B cell (primary cell): ENCODE data around the gene SLC24A3. TPM values are rescaled to one million over a fixed set of nuclear protein-coding genes. Genes with fewer than 3 reads are reported as not detected.

Experiments
- ATAC-seq: fragments of 200-7000 bp; cut with Tn5 transposase; one replicate; pipeline ENCODE4 v1.10.0; 2021; ENCODE audit warnings: low read depth, mild to moderate bottlenecking, moderate number of reproducible peaks, moderate library complexity
- CTCF ChIA-PET: fragments of 350-600 bp; sonication (Branson Sonifier 250); formaldehyde crosslinking; loops from one replicate; lab custom pipeline; 2021; ENCODE audit warnings: antibody characterized with exemption, inconsistent platforms; lab: Charles Lee
- POLR2A ChIA-PET: fragments of 350-600 bp; sonication (Branson Sonifier 250); formaldehyde crosslinking; loops from one replicate; lab custom pipeline; 2021; ENCODE audit warnings: antibody characterized with exemption; lab: Charles Lee
- DNase-seq: peaks from one replicate; pipeline ENCODE4 v3.0.0; 2013
- H2AFZ ChIP-seq: 2 replicates; pipeline ENCODE4 v1.6.1; 2012; ENCODE audit warnings: mild to moderate bottlenecking, low read depth, low read length; ENCODE audit not compliant: insufficient read depth, poor library complexity, severe bottlenecking
- H3K27ac ChIP-seq, 2 donors: 1 replicate in 1 of 2; 2 replicates in 1 of 2; pipeline ENCODE4 v1.5.1; 2012 to 2013; ENCODE audit warnings: low read length in 2 of 2, mild to moderate bottlenecking in 2 of 2, moderate library complexity in 1 of 2
- H3K27me3 ChIP-seq, 4 experiments: fragments of 200-600 bp in 1 of 4; sonication (generic) in 1 of 4; replicated peaks in 1 of 4; 1 replicate in 2 of 4; 2 replicates in 2 of 4; pipeline versions ENCODE4 v1.6.1 to v1.7.0; 2013 to 2016; ENCODE audit warnings: low read length in 3 of 4, mild to moderate bottlenecking in 2 of 4, mixed read lengths in 1 of 4, moderate library complexity in 1 of 4; ENCODE audit not compliant: insufficient read depth in 4 of 4, control insufficient read depth in 3 of 4; ENCODE audit errors: control extremely low read depth in 1 of 4
- H3K36me3 ChIP-seq, 2 experiments: replicated peaks in 1 of 2; 1 replicate in 1 of 2; 2 replicates in 1 of 2; pipeline versions ENCODE4 v1.6.1 to v1.7.1; 2013; ENCODE audit warnings: low read length in 1 of 2; ENCODE audit not compliant: insufficient read depth in 2 of 2, control insufficient read depth in 1 of 2; ENCODE audit errors: control extremely low read depth in 1 of 2, extremely low read depth in 1 of 2
- H3K4me1 ChIP-seq, 2 donors: fragments of 200-600 bp in 1 of 2; sonication (generic) in 1 of 2; 1 replicate in 1 of 2; 2 replicates in 1 of 2; pipeline versions ENCODE4 v1.5.1 to v1.6.1; 2013 to 2017; ENCODE audit warnings: low read length in 2 of 2; ENCODE audit not compliant: control insufficient read depth in 2 of 2, insufficient read depth in 2 of 2
- H3K4me2 ChIP-seq: replicated peaks from 2 replicates; pipeline ENCODE3; 2012; ENCODE audit warnings: mild to moderate bottlenecking, low read depth, low read length; ENCODE audit not compliant: poor library complexity, severe bottlenecking
- H3K4me3 ChIP-seq, 5 experiments: fragments of 200-600 bp in 1 of 5; sonication (generic) in 1 of 5; 1 replicate in 3 of 5; 2 replicates in 2 of 5; pipeline versions ENCODE4 v1.5.1 to v1.7.0; 2011 to 2016; ENCODE audit warnings: low read length in 4 of 5, mild to moderate bottlenecking in 4 of 5, low read depth in 2 of 5, control low read depth in 1 of 5, moderate library complexity in 1 of 5; ENCODE audit not compliant: insufficient read depth in 1 of 5; ENCODE audit errors: control extremely low read depth in 1 of 5, extremely low read depth in 1 of 5
- H3K79me2 ChIP-seq: fragments of 200-600 bp; sonication (generic); one replicate; pipeline ENCODE4 v1.6.0; 2016; ENCODE audit warnings: low read length; ENCODE audit not compliant: control insufficient read depth, insufficient read depth
- H3K9ac ChIP-seq: fragments of 200-600 bp; sonication (generic); 2 replicates; pipeline ENCODE4 v1.6.1; 2017; ENCODE audit warnings: mild to moderate bottlenecking, low read length, moderate library complexity
- H3K9me3 ChIP-seq, 3 donors: one replicate each; pipeline versions ENCODE4 v1.6.1 to v1.7.1; 2013; ENCODE audit warnings: low read length in 2 of 3; ENCODE audit not compliant: control insufficient read depth in 2 of 3, insufficient read depth in 1 of 3; ENCODE audit errors: control extremely low read depth in 1 of 3
- H4K20me1 ChIP-seq: 2 replicates; pipeline ENCODE4 v1.6.0; 2012; ENCODE audit warnings: mild to moderate bottlenecking, low read length; ENCODE audit not compliant: insufficient read depth, control insufficient read depth, poor library complexity, severe bottlenecking
- H3K27ac Mint-ChIP-seq: one replicate; pipeline ENCODE4 v1.8.0; 2021; ENCODE audit warnings: mixed read lengths
- H3K27me3 Mint-ChIP-seq: one replicate; pipeline ENCODE4 v1.8.0; 2021; ENCODE audit warnings: mixed read lengths
- H3K4me1 Mint-ChIP-seq: one replicate; pipeline ENCODE4 v1.8.0; 2021; ENCODE audit warnings: mixed read lengths
- H3K4me3 Mint-ChIP-seq: one replicate; pipeline ENCODE4 v1.8.0; 2021; ENCODE audit warnings: mixed read lengths
- H3K9me3 Mint-ChIP-seq: one replicate; pipeline ENCODE4 v1.8.0; 2022; ENCODE audit warnings: mixed read lengths; ENCODE audit not compliant: insufficient read depth
- CTCF ChIP-seq: fragments of 200-600 bp; IDR thresholded peaks from one replicate; pipeline ENCODE4 v1.8.0; 2022; ENCODE audit warnings: antibody characterized with exemption, mild to moderate bottlenecking
- EZH2 ChIP-seq: IDR thresholded peaks from 2 replicates; pipeline ENCODE4 v1.6.1; 2012; ENCODE audit warnings: borderline replicate concordance, low read depth, mild to moderate bottlenecking, moderate library complexity, low read length; ENCODE audit not compliant: insufficient read depth, poor library complexity, severe bottlenecking
- WGBS: methylation state at CpG from one replicate; pipeline ENCODE4 v1.1.5; 2013; ENCODE audit warnings: missing lambda C conversion rate; ENCODE audit not compliant: insufficient coverage; 5-methylcytosine and 5-hydroxymethylcytosine counted together
- intact Hi-C: fragments of 100-400 bp; cut with micrococcal nuclease; formaldehyde crosslinking; loops from one replicate; pipeline ENCODE4 v1.10.0; 2022
- polyA plus RNA-seq: library from polyadenylated mRNA; depleted of rRNA; stranded (reverse); fragments of >200 nt; gene quantifications from 2 replicates; pipeline ENCODE4 v1.2.3, GENCODE V29; 2012
- total RNA-seq, 2 donors: library from RNA; stranded (reverse); fragments of 120-200 nt in 1 of 2; gene quantifications; 1 replicate in 1 of 2; 2 replicates in 1 of 2; pipeline versions ENCODE4 v1.2.3 to v1.2.4, GENCODE V29; 2013 to 2022

Gene SLC24A3
- total and polyA plus RNA-seq, 2 donors (not counting 1 experiment from before 2014, with no cell fraction given): not detected

- no peak for ATAC-seq
- Histone ChIP-seq H3K79me2 (no peaks in the 10 kb centered on the region), H3K9ac (no peak overlapping the region), H2AFZ (no peak overlapping the region), H3K4me1 (peaks cover 18 to 23% of the 10 kb centered on the region in 2 donors), H3K36me3 (no peaks in the 10 kb centered on the region), H3K27me3 (no peaks in the 10 kb centered on the region), H3K9me3 (no peaks in the 10 kb centered on the region), H3K4me3 (no peak overlapping the region), H3K4me2 (no peak overlapping the region), H3K27ac (no peak overlapping the region), H4K20me1 (no peaks in the 10 kb centered on the region)
- Mint-ChIP-seq H3K27me3 (peaks cover 8% of the 10 kb centered on the region), H3K4me1 (peaks cover 25% of the 10 kb centered on the region), H3K27ac (no peak overlapping the region), H3K9me3 (no peaks in the 10 kb centered on the region), H3K4me3 (no peak overlapping the region)
- intact Hi-C loops: no loop called here
- DNase-seq: no peak
- TF ChIP-seq CTCF: no peak
- no peak for TF ChIP-seq EZH2
- ChIA-PET CTCF (interaction anchor here (1.0 to 1.2 kb wide), 2 partner anchors 30 to 275 kb away, joined by 3 read pairs; no protein-coding TSS in a partner anchor), POLR2A (no interaction called here)
- WGBS: 94% methylated on average over 2 of the region's 4 CpGs
Measured at GRCh38 chr20:19723051-19723450, 510.6 kb downstream of the SLC24A3 start.

- Histone ChIP-seq H3K36me3 (no peaks in the 10 kb centered on the region), H3K4me3 (no peak overlapping the region), H3K9me3 (no peaks in the 10 kb centered on the region), H3K4me2 (no peak overlapping the region), H3K9ac (no peak overlapping the region), H4K20me1 (no peaks in the 10 kb centered on the region), H2AFZ (no peak overlapping the region), H3K4me1 (peaks cover 20 to 24% of the 10 kb centered on the region in 2 donors), H3K27ac (no peak overlapping the region), H3K79me2 (no peaks in the 10 kb centered on the region), H3K27me3 (no peaks in the 10 kb centered on the region)
- ATAC-seq: no peak
- Mint-ChIP-seq H3K27me3 (peaks cover 8% of the 10 kb centered on the region), H3K9me3 (no peaks in the 10 kb centered on the region), H3K4me3 (no peak overlapping the region), H3K27ac (no peak overlapping the region), H3K4me1 (peaks cover 27% of the 10 kb centered on the region)
- ChIA-PET POLR2A (interaction anchor here (0.7 kb wide), 1 partner anchor 104 kb away, joined by 3 read pairs; no protein-coding TSS in a partner anchor), CTCF (interaction anchor here (1.2 kb wide), 1 partner anchor 274 kb away, joined by 3 read pairs; no protein-coding TSS in a partner anchor)
- WGBS: 96% methylated on average over 9 of the region's 11 CpGs
- TF ChIP-seq CTCF (no peak), EZH2 (no peak)
- intact Hi-C loops: no loop called here
- no peak for DNase-seq
Measured at GRCh38 chr20:19723813-19724430, 511.5 kb downstream of the SLC24A3 start.
